ENCODE results near the gene PPP2R2B.

Gene PPP2R2B

GRCh38 chr5:146553446-146553845 lies 325.1 kb downstream of the PPP2R2B start:
- Histone ChIP-seq H3K4me3 (no peak overlapping the region), H3K27me3 (no peaks in the 10 kb centered on the region), H3K27ac (no peak overlapping the region), H3K36me3 (no peaks in the 10 kb centered on the region), H3K9me3 (no peaks in the 10 kb centered on the region; the same call in 1 of the 2 replicates), H3K9ac (no peak overlapping the region), H4K20me1 (no peaks in the 10 kb centered on the region), H3K4me1 (no peaks in the 10 kb centered on the region), H3K4me2 (no peak overlapping the region)
- no peak for TF ChIP-seq Cebpa-rat (IDR thresholded peaks at IDR 0.05)

GRCh38 chr5:146549615-146550014 lies 328.9 kb downstream of the PPP2R2B start:
- Histone ChIP-seq H4K20me1 (no peaks in the 10 kb centered on the region), H3K4me1 (no peaks in the 10 kb centered on the region), H3K9ac (no peak overlapping the region), H3K27ac (no peak overlapping the region), H3K4me3 (no peak overlapping the region), H3K9me3 (no peaks in the 10 kb centered on the region), H3K4me2 (no peak overlapping the region), H3K27me3 (no peaks in the 10 kb centered on the region), H3K36me3 (no peaks in the 10 kb centered on the region)
- no peak for TF ChIP-seq Cebpa-rat (IDR thresholded peaks at IDR 0.05)

GRCh38 chr5:146548781-146549449 lies 329.6 kb downstream of the PPP2R2B start:
- H3K27me3 ChIP-seq: no peaks in the 10 kb centered on the region
- no peak overlapping the region for H3K27ac ChIP-seq
- no peaks in the 10 kb centered on the region for H3K4me1 ChIP-seq
- H3K9ac ChIP-seq: no peak overlapping the region
- no peaks in the 10 kb centered on the region for H3K36me3 ChIP-seq
- no peaks in the 10 kb centered on the region for H3K9me3 ChIP-seq
- no peak overlapping the region for H3K4me3 ChIP-seq
- H4K20me1 ChIP-seq: no peaks in the 10 kb centered on the region
- TF ChIP-seq Cebpa-rat (IDR thresholded peaks at IDR 0.05): no peak
- no peak overlapping the region for H3K4me2 ChIP-seq

GRCh38 chr5:146544232-146544631 lies 334.3 kb downstream of the PPP2R2B start:
- no peak for TF ChIP-seq Cebpa-rat (IDR thresholded peaks at IDR 0.05)
- Histone ChIP-seq H3K4me1 (no peaks in the 10 kb centered on the region), H3K36me3 (no peaks in the 10 kb centered on the region), H3K27ac (no peak overlapping the region), H4K20me1 (no peaks in the 10 kb centered on the region), H3K4me3 (no peak overlapping the region), H3K27me3 (no peaks in the 10 kb centered on the region), H3K9ac (no peak overlapping the region), H3K9me3 (no peaks in the 10 kb centered on the region), H3K4me2 (no peak overlapping the region)

- H3K36me3 ChIP-seq: no peaks in the 10 kb centered on the region
- no peak overlapping the region for H3K4me3 ChIP-seq
- no peak overlapping the region for H3K4me2 ChIP-seq
- H3K27ac ChIP-seq: no peak overlapping the region
- no peak overlapping the region for H3K9ac ChIP-seq
- H4K20me1 ChIP-seq: no peaks in the 10 kb centered on the region
- H3K27me3 ChIP-seq: no peaks in the 10 kb centered on the region
- no peaks in the 10 kb centered on the region for H3K9me3 ChIP-seq
- no peak for TF ChIP-seq Cebpa-rat (IDR thresholded peaks at IDR 0.05)
- no peaks in the 10 kb centered on the region for H3K4me1 ChIP-seq
Observed at GRCh38 chr5:146541958-146542849, 336.4 kb downstream of the PPP2R2B start.

- no peak for TF ChIP-seq Cebpa-rat (IDR thresholded peaks at IDR 0.05)
- no peaks in the 10 kb centered on the region for H3K27me3 ChIP-seq
- H3K9me3 ChIP-seq: no peaks in the 10 kb centered on the region
- H4K20me1 ChIP-seq: no peaks in the 10 kb centered on the region
- no peaks in the 10 kb centered on the region for H3K4me1 ChIP-seq
- H3K4me2 ChIP-seq: no peak overlapping the region
- no peaks in the 10 kb centered on the region for H3K36me3 ChIP-seq
- H3K4me3 ChIP-seq: no peak overlapping the region
- H3K9ac ChIP-seq: no peak overlapping the region
- H3K27ac ChIP-seq: no peak overlapping the region
Observed at GRCh38 chr5:146540414-146540813, 338.1 kb downstream of the PPP2R2B start.

- no peaks in the 10 kb centered on the region for H3K9me3 ChIP-seq
- H3K36me3 ChIP-seq: no peaks in the 10 kb centered on the region
- H3K27ac ChIP-seq: no peak overlapping the region
- H3K4me2 ChIP-seq: no peak overlapping the region
- no peak overlapping the region for H3K9ac ChIP-seq
- no peaks in the 10 kb centered on the region for H3K27me3 ChIP-seq
- no peaks in the 10 kb centered on the region for H4K20me1 ChIP-seq
- no peaks in the 10 kb centered on the region for H3K4me1 ChIP-seq
- H3K4me3 ChIP-seq: no peak overlapping the region
- no peak for TF ChIP-seq Cebpa-rat (IDR thresholded peaks at IDR 0.05)
Observed at GRCh38 chr5:146539973-146540372, 338.6 kb downstream of the PPP2R2B start.

- H3K36me3 ChIP-seq: no peaks in the 10 kb centered on the region
- H3K4me1 ChIP-seq: no peaks in the 10 kb centered on the region
- H3K9me3 ChIP-seq: no peaks in the 10 kb centered on the region
- H3K27me3 ChIP-seq: no peaks in the 10 kb centered on the region
- no peaks in the 10 kb centered on the region for H4K20me1 ChIP-seq
- H3K27ac ChIP-seq: no peak overlapping the region
- no peak overlapping the region for H3K9ac ChIP-seq
- no peak overlapping the region for H3K4me2 ChIP-seq
- TF ChIP-seq Cebpa-rat (IDR thresholded peaks at IDR 0.05): no peak
- no peak overlapping the region for H3K4me3 ChIP-seq
Observed at GRCh38 chr5:146538432-146538831, 340.1 kb downstream of the PPP2R2B start.

- H3K9me3 ChIP-seq: no peaks in the 10 kb centered on the region
- H3K4me1 ChIP-seq: 0 out of 2 replicates have a peak, but pooled peaks cover 3% of the 10 kb centered on the region
- H3K27me3 ChIP-seq: no peaks in the 10 kb centered on the region
- H3K27ac ChIP-seq: no peak overlapping the region
- no peak overlapping the region for H3K4me2 ChIP-seq
- H3K36me3 ChIP-seq: no peaks in the 10 kb centered on the region
- TF ChIP-seq Cebpa-rat (IDR thresholded peaks at IDR 0.05): no peak
- no peak overlapping the region for H3K9ac ChIP-seq
- H3K4me3 ChIP-seq: no peak overlapping the region
- no peaks in the 10 kb centered on the region for H4K20me1 ChIP-seq
Observed at GRCh38 chr5:146533882-146534281, 344.7 kb downstream of the PPP2R2B start.

- Histone ChIP-seq H3K27me3 (no peaks in the 10 kb centered on the region), H3K4me1 (0 out of 2 replicates have a peak, but pooled peaks cover 3% of the 10 kb centered on the region), H3K36me3 (no peaks in the 10 kb centered on the region), H4K20me1 (no peaks in the 10 kb centered on the region), H3K9me3 (no peaks in the 10 kb centered on the region), H3K4me3 (no peak overlapping the region), H3K9ac (no peak overlapping the region), H3K27ac (no peak overlapping the region), H3K4me2 (no peak overlapping the region)
- TF ChIP-seq Cebpa-rat (IDR thresholded peaks at IDR 0.05): no peak
Observed at GRCh38 chr5:146533260-146533857, 345.2 kb downstream of the PPP2R2B start.

Data from BLaER1 (cell line).